HEK293 (cell line): ENCODE results near the gene ADGRB3.

Experiments
- CTCF ChIA-PET: fragments of 350-600 bp; formaldehyde crosslinking; extraction: SDS; loops from one replicate; lab custom pipeline; 2021; ENCODE audit warnings: antibody characterized with exemption; lab: Yijun Ruan, JAX
- POLR2A ChIA-PET: fragments of 300-600 bp; formaldehyde crosslinking; extraction: SDS; loops from one replicate; lab custom pipeline; 2020; ENCODE audit warnings: antibody characterized with exemption, inconsistent platforms; lab: Yijun Ruan, JAX
- H3K27ac ChIP-seq: fragments of 200-500 bp; sonication (Bioruptor generic); 2 replicates; pipeline ENCODE4 v1.5.1; 2014; ENCODE audit warnings: low read depth, low read length, control low read depth, inconsistent platforms; ENCODE audit errors: extremely low read depth
- H3K36me3 ChIP-seq, 2 experiments: fragments of 200-500 bp in 1 of 2; sonication (Bioruptor generic) in 1 of 2; 1 replicate in 1 of 2; 2 replicates in 1 of 2; pipeline ENCODE4 v1.5.1; 2014 to 2017; ENCODE audit warnings: inconsistent platforms in 2 of 2, low read length in 2 of 2; ENCODE audit not compliant: control insufficient read depth in 2 of 2, insufficient read depth in 1 of 2
- H3K4me1 ChIP-seq: fragments of 200-500 bp; sonication (Bioruptor generic); 2 replicates; pipeline ENCODE4 v1.5.1; 2014; ENCODE audit warnings: mild to moderate bottlenecking, low read length, inconsistent platforms; ENCODE audit not compliant: control insufficient read depth, insufficient read depth
- H3K4me3 ChIP-seq: 2 replicates; pipeline ENCODE4 v1.5.1; 2011; ENCODE audit warnings: low read depth, mild to moderate bottlenecking, control low read depth, low read length, moderate library complexity
- H3K9me3 ChIP-seq: fragments of 200-500 bp; sonication (Bioruptor generic); 2 replicates; pipeline ENCODE4 v1.5.1; 2014; ENCODE audit warnings: low read depth, low read length, inconsistent platforms; ENCODE audit not compliant: control insufficient read depth, insufficient read depth
- ATF2 ChIP-seq: fragments of 450-650 bp; formaldehyde crosslinking; IDR thresholded peaks from 2 replicates; pipeline ENCODE4 v1.5.1; 2016; ENCODE audit warnings: missing biosample characterization, missing genetic modification characterization, low read depth
- HOXD13 ChIP-seq: sonication (generic); formaldehyde crosslinking; IDR thresholded peaks from 2 replicates; pipeline ENCODE4 v1.8.0; 2022; ENCODE audit warnings: missing genetic modification reagents, borderline replicate concordance
- ZBTB49 ChIP-seq: fragments of 450-650 bp; formaldehyde crosslinking; IDR thresholded peaks from 2 replicates; pipeline ENCODE4 v1.5.1; 2016; ENCODE audit warnings: missing biosample characterization, missing genetic modification characterization, low read depth
- ZNF221 ChIP-seq: fragments of 450-650 bp; formaldehyde crosslinking; IDR thresholded peaks from 2 replicates; pipeline ENCODE4 v1.5.1; 2017; ENCODE audit warnings: missing biosample characterization, missing genetic modification characterization, borderline replicate concordance
- ZNF391 ChIP-seq: fragments of 450-650 bp; formaldehyde crosslinking; IDR thresholded peaks from 2 replicates; pipeline ENCODE4 v1.5.1; 2016; ENCODE audit warnings: low read depth, missing biosample characterization, missing genetic modification characterization, borderline replicate concordance
- ZNF398 ChIP-seq: fragments of 450-650 bp; formaldehyde crosslinking; IDR thresholded peaks from 2 replicates; pipeline ENCODE4 v1.5.1; 2017; ENCODE audit warnings: missing biosample characterization, missing genetic modification characterization
- ZNF423 ChIP-seq: fragments of 450-650 bp; formaldehyde crosslinking; IDR thresholded peaks from 2 replicates; pipeline ENCODE4 v1.5.1; 2016; ENCODE audit warnings: missing biosample characterization, missing genetic modification characterization
- ZNF514 ChIP-seq: fragments of 450-650 bp; formaldehyde crosslinking; IDR thresholded peaks from 2 replicates; pipeline ENCODE4 v1.5.1; 2016; ENCODE audit warnings: missing biosample characterization, missing genetic modification characterization
- ZNF529 ChIP-seq: fragments of 450-650 bp; formaldehyde crosslinking; IDR thresholded peaks from 2 replicates; pipeline ENCODE4 v1.5.1; 2017; ENCODE audit warnings: missing genetic modification characterization, missing biosample characterization; ENCODE audit not compliant: insufficient replicate concordance
- ZNF530 ChIP-seq: fragments of 450-650 bp; formaldehyde crosslinking; IDR thresholded peaks from 2 replicates; pipeline ENCODE4 v1.5.1; 2016; ENCODE audit warnings: low read depth, missing biosample characterization, missing genetic modification characterization
- ZNF677 ChIP-seq: fragments of 450-650 bp; IDR thresholded peaks from 2 replicates; pipeline ENCODE4 v1.5.0; 2018; ENCODE audit warnings: missing biosample characterization, mild to moderate bottlenecking, missing genetic modification characterization, moderate library complexity
- ZNF791 ChIP-seq: fragments of 450-650 bp; formaldehyde crosslinking; IDR thresholded peaks from 2 replicates; pipeline ENCODE4 v1.5.1; 2016; ENCODE audit warnings: missing biosample characterization, missing genetic modification characterization
- TF ChIP-seq, protein P1 (sequence below): fragments of 450-650 bp; formaldehyde crosslinking; IDR thresholded peaks from 2 replicates; pipeline ENCODE4 v1.5.1; 2016; ENCODE audit warnings: missing biosample characterization, missing genetic modification characterization
- TF ChIP-seq, protein P2 (sequence below): fragments of 450-650 bp; formaldehyde crosslinking; IDR thresholded peaks from 2 replicates; pipeline ENCODE4 v1.5.1; 2016; ENCODE audit warnings: missing biosample characterization, missing genetic modification characterization
- TF ChIP-seq, protein P3 (sequence below): IDR thresholded peaks from 2 replicates; pipeline ENCODE4 v1.6.1; 2011; ENCODE audit warnings: mild to moderate bottlenecking, low read depth, low read length, borderline replicate concordance

Gene ADGRB3

GRCh38 chr6:68718385-68719073 lies 83.4 kb downstream of the ADGRB3 start:
- Histone ChIP-seq H3K9me3 (no peaks in the 10 kb centered on the region), H3K4me1 (no peaks in the 10 kb centered on the region), H3K27ac (no peak overlapping the region), H3K4me3 (no peak overlapping the region), H3K36me3 (no peaks in the 10 kb centered on the region)
- TF ChIP-seq HOXD13 (CRISPR knock-in tag): no peak
- TF ChIP-seq ZNF423: no peak
- no peak for TF ChIP-seq ZNF677
- TF ChIP-seq ZNF530: no peak
- TF ChIP-seq ZNF398 (tag by site-specific recombination): no peak
- TF ChIP-seq ZBTB49 (tag by site-specific recombination): no peak
- no peak for TF ChIP-seq ZNF221 (tag by site-specific recombination)
- TF ChIP-seq, protein P1, sequence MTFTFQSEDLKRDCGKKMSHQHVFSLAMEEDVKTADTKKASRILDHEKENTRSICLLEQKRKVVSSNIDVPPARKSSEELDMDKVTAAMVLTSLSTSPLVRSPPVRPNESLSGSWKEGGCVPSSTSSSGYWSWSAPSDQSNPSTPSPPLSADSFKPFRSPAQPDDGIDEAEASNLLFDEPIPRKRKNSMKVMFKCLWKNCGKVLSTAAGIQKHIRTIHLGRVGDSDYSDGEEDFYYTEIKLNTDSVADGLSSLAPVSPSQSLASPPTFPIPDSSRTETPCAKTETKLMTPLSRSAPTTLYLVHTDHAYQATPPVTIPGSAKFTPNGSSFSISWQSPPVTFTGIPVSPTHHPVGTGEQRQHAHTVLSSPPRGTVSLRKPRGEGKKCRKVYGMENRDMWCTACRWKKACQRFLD (tag by site-specific recombination): no peak
- no peak for TF ChIP-seq ZNF514 (tag by site-specific recombination)
- TF ChIP-seq, protein P2, sequence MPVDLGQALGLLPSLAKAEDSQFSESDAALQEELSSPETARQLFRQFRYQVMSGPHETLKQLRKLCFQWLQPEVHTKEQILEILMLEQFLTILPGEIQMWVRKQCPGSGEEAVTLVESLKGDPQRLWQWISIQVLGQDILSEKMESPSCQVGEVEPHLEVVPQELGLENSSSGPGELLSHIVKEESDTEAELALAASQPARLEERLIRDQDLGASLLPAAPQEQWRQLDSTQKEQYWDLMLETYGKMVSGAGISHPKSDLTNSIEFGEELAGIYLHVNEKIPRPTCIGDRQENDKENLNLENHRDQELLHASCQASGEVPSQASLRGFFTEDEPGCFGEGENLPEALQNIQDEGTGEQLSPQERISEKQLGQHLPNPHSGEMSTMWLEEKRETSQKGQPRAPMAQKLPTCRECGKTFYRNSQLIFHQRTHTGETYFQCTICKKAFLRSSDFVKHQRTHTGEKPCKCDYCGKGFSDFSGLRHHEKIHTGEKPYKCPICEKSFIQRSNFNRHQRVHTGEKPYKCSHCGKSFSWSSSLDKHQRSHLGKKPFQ (tag by site-specific recombination): no peak
- no peak for TF ChIP-seq ZNF791 (tag by site-specific recombination)
- no peak for TF ChIP-seq ZNF391 (tag by site-specific recombination)
- TF ChIP-seq, protein P3, sequence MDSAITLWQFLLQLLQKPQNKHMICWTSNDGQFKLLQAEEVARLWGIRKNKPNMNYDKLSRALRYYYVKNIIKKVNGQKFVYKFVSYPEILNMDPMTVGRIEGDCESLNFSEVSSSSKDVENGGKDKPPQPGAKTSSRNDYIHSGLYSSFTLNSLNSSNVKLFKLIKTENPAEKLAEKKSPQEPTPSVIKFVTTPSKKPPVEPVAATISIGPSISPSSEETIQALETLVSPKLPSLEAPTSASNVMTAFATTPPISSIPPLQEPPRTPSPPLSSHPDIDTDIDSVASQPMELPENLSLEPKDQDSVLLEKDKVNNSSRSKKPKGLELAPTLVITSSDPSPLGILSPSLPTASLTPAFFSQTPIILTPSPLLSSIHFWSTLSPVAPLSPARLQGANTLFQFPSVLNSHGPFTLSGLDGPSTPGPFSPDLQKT: no peak
- no peak for TF ChIP-seq ATF2 (tag by site-specific recombination)
- no peak for TF ChIP-seq ZNF529 (tag by site-specific recombination)
- POLR2A ChIA-PET: no interaction called here
- CTCF ChIA-PET: no interaction called here
